T-helper 1 cell treated with Interleukin-12 subunit alpha and Interleukin-12 subunit beta and Interleukin-4 antibody, amounts not matched to agents 30 μg/mL and 1 μg/mL, for 36 hours (primary cell): ENCODE data around the gene TDRD12.
"Not testable (repeated sequence)": the region's sequence is repeated elsewhere in the genome, so short reads cannot be mapped to it uniquely, and the experiment has no call there.

ENCODE experiments used
- H3K27ac Mint-ChIP-seq: one replicate; pipeline ENCODE4 v1.8.0; 2021; ENCODE audit warnings: mild to moderate bottlenecking, mixed read lengths
- H3K27me3 Mint-ChIP-seq: one replicate; pipeline ENCODE4 v1.8.0; 2021; ENCODE audit warnings: low read depth, mixed read lengths
- H3K36me3 Mint-ChIP-seq: one replicate; pipeline ENCODE4 v1.8.0; 2021; ENCODE audit warnings: low read depth, mixed read lengths
- H3K4me1 Mint-ChIP-seq: one replicate; pipeline ENCODE4 v1.8.0; 2021; ENCODE audit warnings: low read depth, mixed read lengths
- H3K4me3 Mint-ChIP-seq: one replicate; pipeline ENCODE4 v1.8.0; 2021; ENCODE audit warnings: mild to moderate bottlenecking, moderate library complexity, mixed read lengths
- H3K9me3 Mint-ChIP-seq: one replicate; pipeline ENCODE4 v1.8.0; 2021; ENCODE audit warnings: mixed read lengths

Gene TDRD12

GRCh38 chr19:32686847-32687475 is 32.6 kb upstream of the TDRD12 start:
- H3K36me3 Mint-ChIP-seq, result peaks cover 3% of the 10 kb centered on the region
- no peak overlapping the region for H3K27ac Mint-ChIP-seq
- H3K27me3 Mint-ChIP-seq, result peaks cover 4% of the 10 kb centered on the region
- no peaks in the 10 kb centered on the region for H3K9me3 Mint-ChIP-seq
- H3K4me3 Mint-ChIP-seq, result no peak overlapping the region
- H3K4me1 Mint-ChIP-seq, result peaks cover 9% of the 10 kb centered on the region

GRCh38 chr19:32687681-32688080 is 31.9 kb upstream of the TDRD12 start:
- Mint-ChIP-seq H3K4me3 (no peak overlapping the region), H3K9me3 (no peaks in the 10 kb centered on the region), H3K27ac (no peak overlapping the region), H3K27me3 (no peaks in the 10 kb centered on the region), H3K4me1 (peaks cover 9% of the 10 kb centered on the region), H3K36me3 (peaks cover 3% of the 10 kb centered on the region)

GRCh38 chr19:32688311-32688710 is 31.3 kb upstream of the TDRD12 start:
- Mint-ChIP-seq H3K4me3 (no peak overlapping the region), H3K27ac (no peak overlapping the region), H3K4me1 (peaks cover 15% of the 10 kb centered on the region), H3K36me3 (peaks cover 10% of the 10 kb centered on the region), H3K27me3 (no peaks in the 10 kb centered on the region), H3K9me3 (peaks cover 4% of the 10 kb centered on the region)

GRCh38 chr19:32691291-32691951 is 28.1 kb upstream of the TDRD12 start, which contains the start of gene NUDT19:
TSS of gene NUDT19 (plus strand) at chr19:32691821. CDS start at chr19:32691961, 140 bp downstream.
- Mint-ChIP-seq H3K4me1 (peaks cover 40% of the 10 kb centered on the region), H3K27ac (peak within 1 kb of the TSS; percentile 92), H3K36me3 (peaks cover 30% of the 10 kb centered on the region), H3K27me3 (no peaks in the 10 kb centered on the region), H3K9me3 (peaks cover 5% of the 10 kb centered on the region), H3K4me3 (peak within 1 kb of the TSS; percentile 95)

GRCh38 chr19:32691952-32692726 is 27.4 kb upstream of the TDRD12 start:
- peaks cover 5% of the 10 kb centered on the region for H3K9me3 Mint-ChIP-seq
- H3K4me3 Mint-ChIP-seq, result peak overlapping the region; percentile 95
- H3K4me1 Mint-ChIP-seq, result peaks cover 44% of the 10 kb centered on the region
- no peaks in the 10 kb centered on the region for H3K27me3 Mint-ChIP-seq
- peaks cover 32% of the 10 kb centered on the region for H3K36me3 Mint-ChIP-seq
- peak overlapping the region; percentile 92 for H3K27ac Mint-ChIP-seq

- H3K27ac Mint-ChIP-seq, result peak overlapping the region; percentile 92
- no peaks in the 10 kb centered on the region for H3K27me3 Mint-ChIP-seq
- peak overlapping the region; percentile 95 for H3K4me3 Mint-ChIP-seq
- peaks cover 48% of the 10 kb centered on the region for H3K4me1 Mint-ChIP-seq
- H3K9me3 Mint-ChIP-seq, result peaks cover 5% of the 10 kb centered on the region
- H3K36me3 Mint-ChIP-seq, result peaks cover 37% of the 10 kb centered on the region
Measured at GRCh38 chr19:32692727-32693061, 26.9 kb upstream of the TDRD12 start.

- Mint-ChIP-seq H3K36me3 (peaks cover 44% of the 10 kb centered on the region), H3K4me1 (peaks cover 51% of the 10 kb centered on the region), H3K27ac (peak overlapping the region; percentile 92), H3K4me3 (peak overlapping the region; percentile 95)
- H3K27me3 Mint-ChIP-seq, H3K9me3 Mint-ChIP-seq: not testable (repeated sequence)
Measured at GRCh38 chr19:32693151-32694108, 26.1 kb upstream of the TDRD12 start.

GRCh38 chr19:32694316-32694715 is 25.3 kb upstream of the TDRD12 start:
- Mint-ChIP-seq H3K4me3 (peak overlapping the region; percentile 95), H3K4me1 (peaks cover 51% of the 10 kb centered on the region), H3K36me3 (peaks cover 51% of the 10 kb centered on the region)
- not testable (repeated sequence) for H3K9me3 Mint-ChIP-seq, H3K27me3 Mint-ChIP-seq, H3K27ac Mint-ChIP-seq

- peak overlapping the region; percentile 14 for H3K4me3 Mint-ChIP-seq
- not testable (repeated sequence) for H3K27ac Mint-ChIP-seq, H3K9me3 Mint-ChIP-seq, H3K27me3 Mint-ChIP-seq
- peaks cover 56% of the 10 kb centered on the region for H3K36me3 Mint-ChIP-seq
- H3K4me1 Mint-ChIP-seq, result peaks cover 51% of the 10 kb centered on the region
Measured at GRCh38 chr19:32694851-32695250, 24.7 kb upstream of the TDRD12 start.

GRCh38 chr19:32695506-32695905 is 24.1 kb upstream of the TDRD12 start:
- H3K4me3 Mint-ChIP-seq, result peak overlapping the region; percentile 46
- peaks cover 51% of the 10 kb centered on the region for H3K4me1 Mint-ChIP-seq
- H3K27ac Mint-ChIP-seq, H3K27me3 Mint-ChIP-seq, H3K9me3 Mint-ChIP-seq: not testable (repeated sequence)
- H3K36me3 Mint-ChIP-seq, result peaks cover 62% of the 10 kb centered on the region

GRCh38 chr19:32696771-32697170 is 22.8 kb upstream of the TDRD12 start:
- peaks cover 48% of the 10 kb centered on the region for H3K4me1 Mint-ChIP-seq
- not testable (repeated sequence) for H3K4me3 Mint-ChIP-seq, H3K27me3 Mint-ChIP-seq, H3K9me3 Mint-ChIP-seq, H3K27ac Mint-ChIP-seq
- peaks cover 65% of the 10 kb centered on the region for H3K36me3 Mint-ChIP-seq

- H3K36me3 Mint-ChIP-seq, result peaks cover 71% of the 10 kb centered on the region
- H3K4me1 Mint-ChIP-seq, result peaks cover 26% of the 10 kb centered on the region
- peaks cover 16% of the 10 kb centered on the region for H3K9me3 Mint-ChIP-seq
- not testable (repeated sequence) for H3K4me3 Mint-ChIP-seq, H3K27me3 Mint-ChIP-seq, H3K27ac Mint-ChIP-seq
Measured at GRCh38 chr19:32700129-32700528, 19.4 kb upstream of the TDRD12 start.

- no peaks in the 10 kb centered on the region for H3K27me3 Mint-ChIP-seq
- no peak overlapping the region for H3K27ac Mint-ChIP-seq
- H3K4me3 Mint-ChIP-seq, result no peak overlapping the region
- peaks cover 13% of the 10 kb centered on the region for H3K4me1 Mint-ChIP-seq
- peaks cover 69% of the 10 kb centered on the region for H3K36me3 Mint-ChIP-seq
- peaks cover 19% of the 10 kb centered on the region for H3K9me3 Mint-ChIP-seq
Measured at GRCh38 chr19:32702010-32702409, 17.6 kb upstream of the TDRD12 start.

GRCh38 chr19:32704006-32704405 is 15.6 kb upstream of the TDRD12 start:
- H3K27me3 Mint-ChIP-seq, H3K27ac Mint-ChIP-seq, H3K4me3 Mint-ChIP-seq: not testable (repeated sequence)
- Mint-ChIP-seq H3K9me3 (peaks cover 19% of the 10 kb centered on the region), H3K4me1 (peaks cover 11% of the 10 kb centered on the region), H3K36me3 (peaks cover 55% of the 10 kb centered on the region)
